Activated T-helper 1 cell treated with anti-CD3 and anti-CD28 coated beads, Interleukin-2, amount 50 U/mL, for 16 hours (primary cell): ENCODE measurements around the gene PCA3.

Experiments
- DNase-seq, 2 donors: peaks; one replicate each; pipeline ENCODE4 v3.0.0-alpha.2; 2020; ENCODE audit warnings: low read depth in 1 of 2, low spot score in 1 of 2

The PCA3 gene

DNA sequence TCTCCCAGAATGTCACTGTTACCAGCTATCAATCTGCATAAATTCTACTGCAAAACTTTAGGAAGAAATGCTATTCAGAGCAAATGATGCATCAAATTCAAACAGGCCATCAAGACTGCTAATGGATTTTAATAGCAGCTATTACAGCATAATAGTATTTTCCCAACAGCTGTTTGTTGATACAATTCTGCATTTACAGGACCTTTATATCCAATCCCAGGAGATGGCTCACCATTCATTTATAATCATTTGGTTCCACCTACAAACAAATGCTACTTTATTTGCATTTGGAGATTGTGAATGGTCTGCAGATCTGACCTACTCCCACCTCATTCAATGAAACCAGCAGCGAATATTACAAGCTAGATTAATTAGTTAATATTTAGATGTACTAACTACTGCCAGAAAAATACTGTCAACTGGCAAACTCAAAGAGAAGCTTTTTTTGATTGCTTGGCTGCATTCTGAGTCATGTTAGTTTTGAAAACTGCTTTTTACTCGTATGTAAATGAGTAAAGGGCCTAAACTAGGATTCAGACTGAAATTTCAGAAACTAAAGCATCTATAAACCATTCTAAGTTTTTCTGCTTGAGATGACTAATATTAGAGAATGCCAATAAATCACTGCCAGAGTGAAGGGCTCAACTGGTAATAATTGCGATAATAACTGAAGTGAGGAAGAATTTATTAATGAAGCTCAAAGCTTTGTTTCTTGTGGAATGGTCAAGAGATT, 7.1 kb upstream of the PCA3 start:
- no peak for DNase-seq

DNA sequence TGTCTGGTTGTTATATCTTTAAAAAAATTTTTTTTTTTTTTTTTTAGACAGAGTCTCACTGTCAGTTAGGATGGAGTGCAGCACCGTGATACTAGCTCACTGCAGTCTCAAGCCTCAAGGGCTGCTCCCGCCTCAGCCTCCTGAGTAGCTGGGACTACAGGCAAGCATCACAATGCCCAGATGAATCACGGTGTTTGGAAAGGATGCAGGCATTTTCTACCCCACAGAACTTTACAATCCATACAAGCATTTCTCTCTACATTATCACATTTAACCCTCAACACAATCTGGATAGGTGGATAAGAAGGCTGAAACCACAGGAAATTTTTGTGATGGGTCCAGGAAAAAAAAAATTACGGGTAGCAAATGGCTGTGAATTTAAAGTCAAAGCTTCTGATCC, 5.8 kb upstream of the PCA3 start:
- DNase-seq, result no peak

GRCh38 chr9:76759732-76760131, 4.5 kb upstream of the PCA3 start:
- no peak for DNase-seq

- no peak for DNase-seq
Measured at GRCh38 chr9:76761448-76761847, 2.8 kb upstream of the PCA3 start.

GRCh38 chr9:76766126-76766525, 1.9 kb downstream of the PCA3 start:
- DNase-seq, result no peak

GRCh38 chr9:76772686-76773445, 8.6 kb downstream of the PCA3 start:
- DNase-seq, result no peak

DNA sequence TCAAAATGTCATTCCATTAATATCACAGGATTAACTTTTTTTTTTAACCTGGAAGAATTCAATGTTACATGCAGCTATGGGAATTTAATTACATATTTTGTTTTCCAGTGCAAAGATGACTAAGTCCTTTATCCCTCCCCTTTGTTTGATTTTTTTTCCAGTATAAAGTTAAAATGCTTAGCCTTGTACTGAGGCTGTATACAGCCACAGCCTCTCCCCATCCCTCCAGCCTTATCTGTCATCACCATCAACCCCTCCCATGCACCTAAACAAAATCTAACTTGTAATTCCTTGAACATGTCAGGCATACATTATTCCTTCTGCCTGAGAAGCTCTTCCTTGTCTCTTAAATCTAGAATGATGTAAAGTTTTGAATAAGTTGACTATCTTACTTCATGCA, 20.6 kb downstream of the PCA3 start:
- DNase-seq, result no peak

DNA sequence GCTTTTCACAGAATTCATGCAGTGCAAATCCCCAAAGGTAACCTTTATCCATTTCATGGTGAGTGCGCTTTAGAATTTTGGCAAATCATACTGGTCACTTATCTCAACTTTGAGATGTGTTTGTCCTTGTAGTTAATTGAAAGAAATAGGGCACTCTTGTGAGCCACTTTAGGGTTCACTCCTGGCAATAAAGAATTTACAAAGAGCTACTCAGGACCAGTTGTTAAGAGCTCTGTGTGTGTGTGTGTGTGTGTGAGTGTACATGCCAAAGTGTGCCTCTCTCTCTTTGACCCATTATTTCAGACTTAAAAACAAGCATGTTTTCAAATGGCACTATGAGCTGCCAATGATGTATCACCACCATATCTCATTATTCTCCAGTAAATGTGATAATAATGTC, 21.3 kb downstream of the PCA3 start:
- DNase-seq, result no peak

- DNase-seq, result no peak
Measured at GRCh38 chr9:76787677-76788076, 23.4 kb downstream of the PCA3 start.

GRCh38 chr9:76789840-76790239, 25.6 kb downstream of the PCA3 start:
- DNase-seq, result no peak

DNA sequence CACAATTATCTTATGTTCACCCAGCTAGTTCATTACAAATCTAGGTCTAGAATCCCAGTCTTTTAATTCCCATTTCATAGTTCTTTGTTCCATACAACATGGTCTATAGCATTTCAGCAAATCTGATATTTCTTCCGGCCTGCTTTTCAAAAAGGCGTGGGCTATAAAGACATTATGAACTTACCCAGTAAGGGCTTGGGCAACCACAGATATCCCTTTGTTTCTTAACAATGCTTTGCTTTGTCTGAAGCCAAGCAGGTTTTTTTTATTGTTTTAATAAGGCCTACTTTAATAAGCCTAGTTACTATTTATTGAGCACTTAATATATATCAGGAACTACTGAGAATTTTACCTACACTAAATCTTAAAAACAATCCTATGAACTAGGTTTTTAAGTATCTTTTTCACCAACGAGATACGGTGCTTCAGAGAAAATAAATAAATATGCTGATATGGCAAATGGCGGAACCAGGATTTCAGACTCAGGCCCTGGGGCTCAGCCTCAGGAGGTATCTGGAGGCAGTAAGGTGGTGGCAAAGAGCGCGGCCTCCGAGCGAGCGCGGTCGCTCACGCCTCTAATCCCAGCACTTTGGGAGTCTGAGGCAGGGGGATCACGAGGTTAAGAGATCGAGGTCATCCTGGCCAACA, 29.7 kb downstream of the PCA3 start:
- no peak for DNase-seq

GRCh38 chr9:76796296-76796695, 32.1 kb downstream of the PCA3 start:
- DNase-seq, result no peak

GRCh38 chr9:76798527-76798926, 34.3 kb downstream of the PCA3 start:
- no peak for DNase-seq

DNA sequence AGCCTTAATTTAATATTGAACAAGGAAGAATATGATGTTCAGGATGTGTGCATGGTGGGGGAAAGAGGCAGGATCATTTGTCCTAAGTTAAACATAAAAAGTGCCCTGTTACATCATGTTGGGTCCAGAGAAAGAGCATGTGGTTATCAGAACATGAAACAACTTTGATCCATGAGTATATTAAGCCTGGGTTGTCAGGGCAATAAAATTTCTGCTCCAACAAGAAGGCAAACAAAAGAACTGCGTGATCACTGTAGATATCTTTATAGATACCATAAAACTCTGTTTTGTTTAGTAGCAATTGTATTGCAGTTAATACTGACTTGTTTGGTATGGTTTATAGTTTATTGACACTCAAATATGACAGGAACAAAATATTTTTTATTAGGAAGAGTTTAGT, 35.2 kb downstream of the PCA3 start:
- DNase-seq, result no peak

DNA sequence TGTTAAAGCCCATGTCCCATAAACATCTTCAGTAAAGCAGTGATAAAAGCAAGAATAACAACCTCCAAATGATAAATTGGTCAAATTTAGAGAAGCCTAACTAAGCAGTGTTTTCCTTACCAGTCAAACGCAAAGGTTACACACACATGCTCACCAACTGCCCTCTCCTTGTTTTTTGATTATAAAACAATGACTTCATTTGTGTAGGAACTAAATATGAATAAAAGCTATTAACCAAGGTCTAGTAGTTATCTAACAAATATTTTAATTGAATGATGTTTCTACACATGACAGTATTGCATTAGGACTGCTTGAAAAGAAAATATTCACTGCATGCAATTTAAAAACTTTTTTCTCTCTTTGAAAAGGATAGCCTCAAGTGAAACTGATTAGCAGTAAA, 36.7 kb downstream of the PCA3 start:
- no peak for DNase-seq

- DNase-seq, result no peak
Measured at GRCh38 chr9:76803083-76803482, 38.8 kb downstream of the PCA3 start.

- DNase-seq, result no peak
Measured at GRCh38 chr9:76803762-76804161, 39.5 kb downstream of the PCA3 start.

- DNase-seq, result no peak
Measured at GRCh38 chr9:76808636-76809035, 44.4 kb downstream of the PCA3 start.

- DNase-seq, result no peak
Measured at GRCh38 chr9:76810377-76810957, 46.2 kb downstream of the PCA3 start.

DNA sequence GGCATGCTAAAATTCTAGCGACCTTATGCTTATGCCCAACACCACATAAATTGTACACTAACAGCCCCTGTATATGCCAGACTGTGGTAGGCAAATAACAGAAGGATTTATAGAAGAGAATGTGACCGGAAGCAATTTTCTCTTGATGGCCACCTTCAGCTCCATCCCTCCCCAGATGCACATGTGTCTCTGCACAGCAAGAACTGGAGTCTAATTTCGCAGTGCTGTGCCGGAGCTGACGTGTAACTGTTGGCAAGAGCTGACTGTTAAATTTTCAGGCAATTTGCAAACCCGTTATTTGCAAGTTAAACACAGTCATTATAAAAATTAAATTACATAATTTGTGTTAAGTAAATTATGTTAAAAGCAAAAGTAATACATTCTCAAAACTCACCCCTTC, 48.4 kb downstream of the PCA3 start:
- no peak for DNase-seq

DNA sequence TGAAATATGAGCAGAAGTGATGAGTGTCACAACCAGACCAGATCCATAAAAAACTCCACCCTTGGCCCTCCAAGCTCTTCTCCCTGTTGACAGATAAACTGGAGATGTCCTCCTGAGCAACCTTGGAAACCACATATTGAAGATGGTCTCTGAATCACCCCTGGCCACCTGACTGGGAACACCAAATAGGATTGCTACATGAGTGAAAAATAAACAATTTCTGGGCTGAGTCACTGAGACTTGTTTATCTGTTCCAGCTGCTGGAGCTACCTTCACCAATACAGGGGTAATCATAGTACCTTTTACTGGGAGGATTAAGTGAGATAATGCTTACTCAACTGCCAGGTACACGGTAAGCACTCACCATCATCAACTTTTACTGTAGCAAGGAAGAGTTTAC, 53.3 kb downstream of the PCA3 start:
- DNase-seq, result no peak

DNA sequence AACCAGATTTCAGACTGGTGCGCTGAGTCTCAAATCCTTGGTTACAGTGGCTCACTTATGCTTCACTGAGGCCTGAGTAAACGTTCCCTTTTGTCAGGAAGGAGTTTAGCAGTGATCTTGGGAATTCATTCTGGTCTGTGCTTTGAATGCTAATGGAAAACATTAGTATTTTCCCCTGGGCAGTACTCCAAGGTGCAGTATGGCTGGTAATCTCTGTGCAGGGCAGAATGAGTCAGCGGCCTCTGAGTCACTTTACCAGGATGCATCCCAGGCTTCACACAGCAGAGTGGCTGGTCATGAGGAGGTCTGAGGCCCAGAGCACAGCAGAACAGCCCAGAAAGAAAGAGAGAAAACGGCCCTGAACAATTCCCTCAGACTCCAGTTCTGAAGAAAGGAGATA, 54.0 kb downstream of the PCA3 start:
- no peak for DNase-seq
